Lower leg skin (tissue), 4 donors: ENCODE measurements around the gene SPARC. TPM values are rescaled to one million over a fixed set of nuclear protein-coding genes. Genes with fewer than 3 reads are reported as not detected.
A peak's percentile ranks its signal among the peaks of the same experiment; 100 is the strongest.

ENCODE experiments used
- DNase-seq, 2 donors: peaks; one replicate each; pipeline ENCODE4 v3.0.0-alpha.2; 2019; ENCODE audit warnings: low spot score in 2 of 2
- H3K4me3 ChIP-seq: fragments of 200-600 bp; sonication (generic); 2 replicates; pipeline ENCODE4 v1.5.1; 2017; ENCODE audit warnings: mild to moderate bottlenecking, low read depth; ENCODE audit not compliant: poor library complexity, severe bottlenecking
- CTCF ChIP-seq, 3 donors: fragments of 450-650 bp; IDR thresholded peaks; one replicate each; pipeline ENCODE4 v1.5.1; 2016; ENCODE audit warnings: antibody characterized with exemption in 3 of 3, mild to moderate bottlenecking in 3 of 3, moderate library complexity in 2 of 3
- POLR2A ChIP-seq, 2 donors: fragments of 450-650 bp; IDR thresholded peaks; one replicate each; pipeline ENCODE4 v1.6.1; 2016 to 2017; ENCODE audit warnings: antibody characterized with exemption in 2 of 2, mild to moderate bottlenecking in 1 of 2, moderate library complexity in 1 of 2
- WGBS, 2 donors: methylation state at CpG; one replicate each; pipeline ENCODE4 v1.1.5; 2018; 5-methylcytosine and 5-hydroxymethylcytosine counted together
- intact Hi-C: fragments of 100-400 bp; cut with DNase I; formaldehyde crosslinking; loops from one replicate; pipeline ENCODE4 v1.15.0; 2023; ENCODE audit warnings: low total_unique reads
- total RNA-seq, 4 donors: library from RNA; depleted of rRNA; stranded (reverse); fragments of >200 nt; gene quantifications; one replicate each; pipeline ENCODE4 v1.1.0, GENCODE V29; 2016

The SPARC gene
- total RNA-seq, 4 donors from 2014 or later, result 133 to 494 (median 213) TPM

DNA sequence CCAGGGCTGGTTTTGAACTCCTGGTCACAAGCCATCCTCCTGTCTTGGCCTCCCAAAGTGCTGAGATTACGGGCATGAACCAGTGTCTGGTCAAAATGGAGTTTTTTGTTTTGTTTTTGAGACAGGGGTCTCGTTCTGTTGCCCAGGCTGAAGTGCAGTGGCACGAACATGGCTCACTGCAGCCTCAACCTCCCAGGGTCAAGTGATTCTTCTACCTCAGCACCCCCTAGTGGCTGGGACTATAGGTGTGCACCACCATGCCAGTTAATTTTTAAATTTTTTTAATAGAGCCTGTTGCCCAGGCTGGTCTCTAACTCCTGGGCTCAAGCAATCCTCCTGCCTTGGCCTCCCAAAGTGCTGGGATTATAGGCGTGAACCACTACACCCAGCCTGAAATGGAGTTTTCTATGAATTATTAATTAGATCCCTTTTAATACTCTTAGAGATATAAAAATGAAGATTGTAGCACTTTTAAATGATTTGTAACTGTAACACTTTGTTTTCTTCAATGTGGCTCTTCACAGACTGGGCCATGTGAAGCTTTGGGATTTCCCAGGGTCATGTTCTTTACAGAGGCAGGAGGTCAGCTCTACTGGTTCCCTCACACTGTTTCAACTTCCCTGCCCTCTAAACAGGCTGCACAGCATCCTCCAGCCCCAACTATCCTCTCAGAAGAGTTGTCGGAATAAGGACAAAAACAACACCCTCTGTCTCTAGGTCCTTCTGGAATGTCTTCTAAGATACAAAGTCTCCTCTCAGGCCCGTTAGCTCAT, 32.7 kb upstream of the SPARC start:
- DNase-seq, result peak in 1 of 2 donors; percentile 78
- H3K4me3 ChIP-seq, result no peak overlapping the region
- 90 to 92% methylated on average over 6 of the region's 6 CpGs for WGBS, 2 donors
- intact Hi-C loops, result no loop called here
- TF ChIP-seq POLR2A (IDR thresholded peaks at IDR 0.05), result no peak
- no peak for TF ChIP-seq CTCF (IDR thresholded peaks at IDR 0.05)

DNA sequence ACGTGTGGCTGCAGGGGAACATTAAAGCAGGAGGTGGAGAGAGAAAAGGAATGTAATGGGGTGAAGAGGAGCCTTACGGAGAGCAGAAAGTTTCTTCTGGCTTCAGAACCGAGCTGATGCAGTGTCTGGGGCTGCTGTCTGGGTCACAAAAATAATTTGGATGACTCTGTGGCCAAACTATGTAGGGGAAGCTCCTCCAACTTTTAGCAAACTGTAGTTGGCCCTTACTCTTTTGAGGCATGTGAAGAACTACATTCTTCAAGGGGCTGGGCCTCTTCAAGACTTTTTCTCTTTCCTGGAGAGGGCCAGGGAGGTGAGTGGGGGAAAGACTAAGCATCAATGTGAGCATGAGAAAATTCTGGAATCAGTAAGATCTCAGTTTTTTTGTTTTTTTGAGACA, 31.9 kb upstream of the SPARC start:
- TF ChIP-seq POLR2A (IDR thresholded peaks at IDR 0.05) (no peak), CTCF (IDR thresholded peaks at IDR 0.05) (no peak)
- intact Hi-C loops, result no loop called here
- H3K4me3 ChIP-seq, result no peak overlapping the region
- WGBS, 2 donors, result 42 to 54% methylated on average over 3 of the region's 3 CpGs
- peak in 1 of 2 donors; percentile 18 for DNase-seq

DNA sequence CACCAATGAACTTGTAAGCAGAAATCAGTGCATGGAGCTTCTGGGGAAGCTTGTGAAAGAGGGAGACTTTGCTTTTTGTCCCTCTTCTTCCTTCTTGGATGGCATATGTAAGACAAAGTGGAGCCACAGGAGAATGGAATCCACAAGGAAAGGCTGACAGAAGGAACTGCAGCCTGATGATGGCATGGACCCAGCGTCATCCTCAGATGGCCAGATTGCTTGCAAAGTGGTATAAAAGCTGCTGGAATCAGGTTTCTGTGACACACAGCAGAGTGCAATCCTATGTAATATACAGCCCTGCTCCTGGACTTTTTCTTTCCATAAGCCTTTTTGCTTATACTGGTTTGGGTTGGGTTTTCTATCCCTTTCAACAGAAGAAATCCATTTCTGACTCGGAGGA, 31.4 kb upstream of the SPARC start:
- peak in 1 of 2 donors; percentile 46 for DNase-seq
- intact Hi-C loops, result no loop called here
- H3K4me3 ChIP-seq, result no peak overlapping the region
- TF ChIP-seq CTCF (IDR thresholded peaks at IDR 0.05) (no peak), POLR2A (IDR thresholded peaks at IDR 0.05) (no peak)
- WGBS, 2 donors, result 63 to 70% methylated on average over 2 of the region's 2 CpGs

DNA sequence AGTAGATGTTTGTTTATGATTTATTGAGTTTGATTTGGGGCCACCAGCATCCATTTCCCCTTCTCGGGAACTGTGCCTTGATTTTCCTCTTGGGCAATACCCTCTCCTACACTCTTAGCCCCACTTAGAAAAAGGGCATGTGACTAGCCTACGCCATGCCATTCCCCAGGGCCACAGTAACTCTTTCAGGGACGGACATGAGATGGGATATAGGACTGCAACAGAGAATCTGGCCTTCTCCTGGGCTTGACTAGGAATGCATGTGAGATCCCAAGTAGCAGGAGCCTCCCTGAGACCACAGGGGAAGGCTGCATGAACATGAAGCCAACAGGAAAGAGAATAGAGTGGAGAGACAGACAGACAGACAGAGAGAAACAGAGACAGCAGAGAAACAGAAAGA, 30.7 kb upstream of the SPARC start:
- H3K4me3 ChIP-seq, result no peak overlapping the region
- peak in 1 of 2 donors; percentile 40 for DNase-seq
- intact Hi-C loops, result no loop called here
- TF ChIP-seq POLR2A (IDR thresholded peaks at IDR 0.05), result no peak
- TF ChIP-seq CTCF (IDR thresholded peaks at IDR 0.05), result no peak
- WGBS, 2 donors, result 54 to 67% methylated on average over 3 of the region's 3 CpGs

DNA sequence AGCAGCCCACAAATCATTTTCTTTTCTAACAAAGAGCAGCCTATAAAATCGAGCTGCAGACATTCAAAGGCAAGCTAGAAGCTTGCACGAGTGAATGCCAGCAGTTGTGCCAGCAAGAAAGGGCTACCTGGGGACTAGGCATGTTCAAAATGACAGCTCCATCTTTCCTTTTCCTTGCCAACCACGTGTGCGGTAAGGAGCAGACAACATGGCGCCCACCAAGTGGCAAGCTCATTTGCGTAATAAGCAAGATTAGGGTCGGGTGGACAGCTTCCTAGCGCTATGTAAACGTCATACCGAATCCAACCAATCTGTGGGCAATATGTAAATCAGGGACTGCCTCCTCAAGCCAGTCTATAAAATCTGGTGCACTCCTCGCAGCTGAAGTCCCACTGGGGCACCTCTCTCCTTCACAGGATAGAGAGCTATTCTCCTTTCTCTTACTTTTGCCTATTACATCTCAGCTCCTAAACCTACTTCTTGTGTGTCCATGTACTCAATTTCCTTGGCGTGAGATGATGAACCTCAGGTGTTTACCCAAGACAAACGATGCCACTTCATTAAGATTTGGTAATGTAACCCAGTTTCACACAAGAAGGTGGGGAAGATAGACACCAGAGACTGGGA, 22.5 kb upstream of the SPARC start:
- 78 to 83% methylated on average over 13 of the region's 13 CpGs for WGBS, 2 donors
- TF ChIP-seq CTCF (IDR thresholded peaks at IDR 0.05), result no peak
- intact Hi-C loops, result no loop called here
- H3K4me3 ChIP-seq, result no peak overlapping the region
- DNase-seq, result no peak
